Thyroid gland (tissue), 4 donors: ENCODE data around the gene ZGPAT. TPM values are rescaled to one million over a fixed set of nuclear protein-coding genes. Genes with fewer than 3 reads are reported as not detected.
A peak's percentile ranks its signal among the peaks of the same experiment; 100 is the strongest.
"Not testable (repeated sequence)": the region's sequence is repeated elsewhere in the genome, so short reads cannot be mapped to it uniquely, and the experiment has no call there.

Experiments used
- DNase-seq, 2 donors: peaks; one replicate each; pipeline ENCODE4 v3.0.0-alpha.2; 2019
- H3K27ac ChIP-seq, 3 donors: fragments of 200-600 bp; sonication (generic); 1 replicate in 2 of 3; 2 replicates in 1 of 3; pipeline ENCODE4 v1.5.1; 2016 to 2019; ENCODE audit warnings: mild to moderate bottlenecking in 1 of 3, moderate library complexity in 1 of 3
- H3K27me3 ChIP-seq: fragments of 200-600 bp; sonication (generic); one replicate; pipeline ENCODE4 v1.5.1; 2019
- H3K36me3 ChIP-seq, 2 donors: fragments of 200-600 bp; sonication (generic); one replicate each; pipeline ENCODE4 v1.5.1; 2016 to 2019
- H3K4me1 ChIP-seq, 2 donors: fragments of 200-600 bp; sonication (generic); one replicate each; pipeline ENCODE4 v1.5.1; 2017 to 2019
- H3K4me3 ChIP-seq, 3 donors: fragments of 200-600 bp; sonication (generic); replicated peaks in 1 of 3; 1 replicate in 2 of 3; 2 replicates in 1 of 3; pipeline ENCODE4 v1.5.1; 2016; ENCODE audit warnings: mild to moderate bottlenecking in 1 of 3
- H3K9me3 ChIP-seq: fragments of 200-600 bp; sonication (generic); one replicate; pipeline ENCODE4 v1.5.1; 2017
- CTCF ChIP-seq, 6 experiments: fragments of 200-600 bp in 3 of 6; fragments of 450-650 bp in 3 of 6; sonication (generic) in 3 of 6; IDR thresholded peaks; one replicate each; pipeline ENCODE4 v1.5.1; 2016 to 2019; ENCODE audit warnings: antibody characterized with exemption in 6 of 6, mild to moderate bottlenecking in 2 of 6, inconsistent platforms in 1 of 6, moderate library complexity in 1 of 6
- POLR2A ChIP-seq, 2 donors: fragments of 450-650 bp; IDR thresholded peaks; one replicate each; pipeline ENCODE4 v1.6.1; 2017; ENCODE audit warnings: antibody characterized with exemption in 2 of 2, mild to moderate bottlenecking in 2 of 2, moderate library complexity in 1 of 2
- WGBS, 2 donors: methylation state at CpG; one replicate each; pipeline ENCODE4 v1.1.5; 2017; 5-methylcytosine and 5-hydroxymethylcytosine counted together
- intact Hi-C: fragments of 100-400 bp; cut with DNase I; formaldehyde crosslinking; loops from one replicate; pipeline ENCODE4 v1.15.1; 2023
- total RNA-seq, 4 donors: library from RNA; depleted of rRNA; stranded (reverse); fragments of >200 nt; gene quantifications; one replicate each; pipeline ENCODE4 v1.2.3, GENCODE V29; 2016

The ZGPAT gene
- total RNA-seq, 4 donors from 2014 or later: 27.7 to 36.3 (median 30.0) TPM

DNA sequence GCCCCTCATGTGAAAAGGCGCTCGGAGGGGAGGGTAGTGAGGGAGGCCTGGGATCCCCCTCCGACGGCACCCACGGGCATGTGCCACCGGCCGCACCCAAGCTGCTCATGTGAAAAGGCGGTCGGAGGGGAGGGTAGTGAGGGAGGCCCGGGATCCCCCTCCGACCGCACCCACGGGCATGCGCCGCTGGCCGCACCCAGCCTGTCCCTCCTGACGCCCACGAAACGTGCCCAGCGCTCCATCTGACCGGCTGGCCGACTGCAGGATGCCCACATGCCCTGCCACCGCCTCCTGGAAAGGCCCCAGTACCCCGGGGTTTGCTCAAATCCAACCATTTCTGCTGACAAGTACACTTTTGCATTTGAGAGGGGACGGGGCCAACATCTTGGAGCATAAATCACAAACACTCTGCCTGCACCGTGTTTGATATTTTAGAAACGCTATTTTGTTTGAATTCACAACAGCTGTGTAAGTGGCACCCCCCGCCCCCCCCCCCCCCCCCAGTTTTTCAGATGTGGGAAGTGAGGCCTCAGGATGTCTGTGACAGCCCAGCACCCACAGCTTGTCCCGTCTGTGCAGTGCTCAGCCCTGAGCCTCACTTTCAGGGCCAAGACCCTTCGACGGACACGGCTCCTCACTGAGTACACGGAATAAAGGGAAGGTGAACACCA lies 65.9 kb downstream of the ZGPAT start:
- peaks cover 12 to 14% of the 10 kb centered on the region in 2 donors for H3K36me3 ChIP-seq
- no peaks in the 10 kb centered on the region for H3K27me3 ChIP-seq
- 90 to 94% methylated on average over 30 to 32 of the region's 33 CpGs for WGBS, 2 donors
- intact Hi-C loops: no loop called here
- H3K9me3 ChIP-seq: no peaks in the 10 kb centered on the region
- H3K4me3 ChIP-seq: no peak overlapping the region
- no peak for DNase-seq
- H3K27ac ChIP-seq: no peak overlapping the region
- H3K4me1 ChIP-seq: peaks cover 0 to 4% of the 10 kb centered on the region in 2 donors
- no peak for TF ChIP-seq CTCF (IDR thresholded peaks at IDR 0.05)
- no peak for TF ChIP-seq POLR2A (IDR thresholded peaks at IDR 0.05)

- WGBS, 2 donors: 77 to 81% methylated on average over 15 of the region's 15 CpGs
- peaks cover 0 to 4% of the 10 kb centered on the region in 2 donors for H3K4me1 ChIP-seq
- DNase-seq: no peak
- no peaks in the 10 kb centered on the region for H3K27me3 ChIP-seq
- TF ChIP-seq POLR2A (IDR thresholded peaks at IDR 0.05) (no peak), CTCF (IDR thresholded peaks at IDR 0.05) (no peak)
- no peaks in the 10 kb centered on the region for H3K9me3 ChIP-seq
- H3K4me3 ChIP-seq: no peak overlapping the region
- peaks cover 6 to 8% of the 10 kb centered on the region in 2 donors for H3K36me3 ChIP-seq
- no peak overlapping the region for H3K27ac ChIP-seq
- intact Hi-C loops: no loop called here
Observed at GRCh38 chr20:63774306-63774705, 66.5 kb downstream of the ZGPAT start.

- 64 to 68% methylated on average over 40 to 63 of the region's 67 CpGs for WGBS, 2 donors
- DNase-seq: peak in 1 of 2 donors; percentile 17
Observed at GRCh38 chr20:63775096-63775978, 67.5 kb downstream of the ZGPAT start.

GRCh38 chr20:63776875-63777274 lies 69.0 kb downstream of the ZGPAT start:
- intact Hi-C loops, H3K4me3 ChIP-seq, DNase-seq, H3K9me3 ChIP-seq, H3K27ac ChIP-seq, H3K36me3 ChIP-seq, H3K27me3 ChIP-seq, H3K4me1 ChIP-seq: not testable (repeated sequence)
- 87 to 94% methylated on average over 21 to 23 of the region's 23 CpGs for WGBS, 2 donors

More at GRCh38 chr20:63775096-63775978, 67.5 kb downstream of the ZGPAT start:
- TF ChIP-seq POLR2A (IDR thresholded peaks at IDR 0.05) (no peak), CTCF (IDR thresholded peaks at IDR 0.05) (peak; percentile 9 to 53 (median 22))
- peaks cover 5 to 6% of the 10 kb centered on the region in 2 donors for H3K36me3 ChIP-seq
- no peaks in the 10 kb centered on the region for H3K27me3 ChIP-seq
- intact Hi-C loops: no loop called here
- H3K4me1 ChIP-seq: peaks cover 0 to 4% of the 10 kb centered on the region in 2 donors
- no peak overlapping the region for H3K4me3 ChIP-seq
- no peak overlapping the region for H3K27ac ChIP-seq
- no peaks in the 10 kb centered on the region for H3K9me3 ChIP-seq

DNA sequence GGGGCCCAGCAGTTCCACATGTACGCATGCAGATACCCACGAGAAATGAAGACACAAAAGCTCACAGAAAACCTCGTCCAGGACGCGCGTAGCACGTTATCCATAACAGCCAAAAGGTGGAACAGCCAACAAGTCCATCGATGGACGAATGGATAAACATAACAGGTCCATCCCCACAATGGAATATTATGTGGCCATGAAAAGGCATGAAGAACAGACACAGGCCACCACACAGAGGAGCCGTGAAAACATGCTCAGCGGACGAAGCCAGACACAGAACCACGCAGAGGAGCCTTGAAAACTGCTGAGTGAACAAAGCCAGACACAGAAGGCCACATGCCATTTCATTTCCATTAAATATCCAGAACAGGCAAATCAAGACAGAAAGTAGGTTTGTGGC lies 69.8 kb downstream of the ZGPAT start:
- Histone ChIP-seq H3K27me3 (no peaks in the 10 kb centered on the region), H3K9me3 (no peaks in the 10 kb centered on the region), H3K36me3 (no peaks in the 10 kb centered on the region), H3K27ac (no peak overlapping the region), H3K4me1 (peaks cover 0 to 4% of the 10 kb centered on the region in 2 donors), H3K4me3 (no peak overlapping the region)
- intact Hi-C loops: no loop called here
- DNase-seq: no peak
- no peak for TF ChIP-seq POLR2A (IDR thresholded peaks at IDR 0.05)
- TF ChIP-seq CTCF (IDR thresholded peaks at IDR 0.05): no peak
- 95 to 96% methylated on average over 13 of the region's 13 CpGs for WGBS, 2 donors
